ENCODE data around the gene GEMIN2.
"Not testable (repeated sequence)": the region's sequence is repeated elsewhere in the genome, so short reads cannot be mapped to it uniquely, and the experiment has no call there.

The GEMIN2 gene

GRCh38 chr14:39180553-39180952 lies 66.4 kb downstream of the GEMIN2 start:
- no peak for TF ChIP-seq CTCF (IDR thresholded peaks at IDR 0.05; ENCODE audit: control insufficient read depth, extremely low read depth, insufficient read depth)
- DNase-seq (ENCODE audit: low read depth): no peak
- no peak overlapping the region for H3K4me3 ChIP-seq (ENCODE audit: low read depth, low read length)

- H3K4me3 ChIP-seq (ENCODE audit: low read depth, low read length): no peak overlapping the region
- TF ChIP-seq CTCF (IDR thresholded peaks at IDR 0.05; ENCODE audit: control insufficient read depth, extremely low read depth, insufficient read depth): no peak
- DNase-seq (ENCODE audit: low read depth): no peak
Measured at GRCh38 chr14:39181026-39181692, 67.0 kb downstream of the GEMIN2 start.

GRCh38 chr14:39181693-39182047 lies 67.5 kb downstream of the GEMIN2 start:
- no peak for TF ChIP-seq CTCF (IDR thresholded peaks at IDR 0.05; ENCODE audit: control insufficient read depth, extremely low read depth, insufficient read depth)
- DNase-seq (ENCODE audit: low read depth): no peak
- H3K4me3 ChIP-seq (ENCODE audit: low read depth, low read length): no peak overlapping the region

- no peak overlapping the region for H3K4me3 ChIP-seq (ENCODE audit: low read depth, low read length)
- no peak for DNase-seq (ENCODE audit: low read depth)
- TF ChIP-seq CTCF (IDR thresholded peaks at IDR 0.05; ENCODE audit: control insufficient read depth, extremely low read depth, insufficient read depth): no peak
Measured at GRCh38 chr14:39182770-39183684, 68.9 kb downstream of the GEMIN2 start.

GRCh38 chr14:39183685-39184003 lies 69.5 kb downstream of the GEMIN2 start:
- H3K4me3 ChIP-seq (ENCODE audit: low read depth, low read length); DNase-seq (ENCODE audit: low read depth): not testable (repeated sequence)

GRCh38 chr14:39184628-39185255 lies 70.6 kb downstream of the GEMIN2 start:
- no peak overlapping the region for H3K4me3 ChIP-seq (ENCODE audit: low read depth, low read length)
- TF ChIP-seq CTCF (IDR thresholded peaks at IDR 0.05; ENCODE audit: control insufficient read depth, extremely low read depth, insufficient read depth): no peak
- no peak for DNase-seq (ENCODE audit: low read depth)

- DNase-seq (ENCODE audit: low read depth): no peak
- no peak overlapping the region for H3K4me3 ChIP-seq (ENCODE audit: low read depth, low read length)
- TF ChIP-seq CTCF (IDR thresholded peaks at IDR 0.05; ENCODE audit: control insufficient read depth, extremely low read depth, insufficient read depth): no peak
Measured at GRCh38 chr14:39185256-39186049, 71.3 kb downstream of the GEMIN2 start.

Measured in LNCaP clone FGC (cell line).